Osteoblast (primary cell): ENCODE measurements around the gene PABPC1L. TPM values are rescaled to one million over a fixed set of nuclear protein-coding genes. Genes with fewer than 3 reads are reported as not detected.

ENCODE experiments used
- DNase-seq: peaks from one replicate; pipeline ENCODE4 v3.0.0; 2011; ENCODE audit warnings: low spot score, mixed read lengths; ENCODE audit not compliant: insufficient read length; ENCODE audit errors: missing footprints
- H2AFZ ChIP-seq: 2 replicates; pipeline ENCODE4 v1.6.0; 2011; ENCODE audit warnings: mild to moderate bottlenecking, low read length
- H3K27ac ChIP-seq: 2 replicates; pipeline ENCODE4 v1.5.1; 2011; ENCODE audit warnings: mild to moderate bottlenecking, low read depth, low read length, moderate library complexity
- H3K27me3 ChIP-seq: 2 replicates; pipeline ENCODE4 v1.6.0; 2012; ENCODE audit warnings: mild to moderate bottlenecking, control low read depth, inconsistent platforms, low read length, moderate library complexity; ENCODE audit not compliant: insufficient read depth
- H3K36me3 ChIP-seq: 2 replicates; pipeline ENCODE4 v1.5.1; 2011; ENCODE audit warnings: mild to moderate bottlenecking, low read length, control low read depth, moderate library complexity; ENCODE audit not compliant: insufficient read depth
- H3K4me1 ChIP-seq: 2 replicates; pipeline ENCODE4 v1.5.1; 2011; ENCODE audit warnings: mild to moderate bottlenecking, low read length, control low read depth, moderate library complexity; ENCODE audit not compliant: insufficient read depth
- H3K4me2 ChIP-seq: 2 replicates; pipeline ENCODE4 v1.6.0; 2011; ENCODE audit warnings: mild to moderate bottlenecking, low read length; ENCODE audit not compliant: insufficient read depth
- H3K4me3 ChIP-seq: fragments of 200-600 bp; sonication (generic); 3 replicates; pipeline ENCODE4 v1.5.1; 2012; ENCODE audit warnings: mild to moderate bottlenecking, low read length, inconsistent platforms; ENCODE audit not compliant: insufficient read depth
- H3K79me2 ChIP-seq: 2 replicates; pipeline ENCODE4 v1.6.0; 2012; ENCODE audit warnings: mild to moderate bottlenecking, low read length, control low read depth, inconsistent platforms; ENCODE audit not compliant: insufficient read depth
- H3K9me3 ChIP-seq: 2 replicates; pipeline ENCODE4 v1.5.1; 2011; ENCODE audit warnings: low read depth, low read length, control low read depth
- H4K20me1 ChIP-seq: 2 replicates; pipeline ENCODE4 v1.6.0; 2012; ENCODE audit warnings: mild to moderate bottlenecking, low read length, control low read depth; ENCODE audit not compliant: insufficient read depth
- total RNA-seq: library from RNA; depleted of rRNA; stranded (reverse); fragments of >200 nt; gene quantifications from 2 replicates; pipeline ENCODE4 v1.2.3, GENCODE V29; 2012
- TF ChIP-seq, protein P1 (sequence below): IDR thresholded peaks from 2 replicates; pipeline ENCODE4 v1.5.1; 2011; ENCODE audit warnings: mild to moderate bottlenecking, low read depth, low read length, moderate library complexity; ENCODE audit errors: extremely low read depth

PABPC1L gene
- total RNA-seq, 1 donor = 15.6 TPM

DNA sequence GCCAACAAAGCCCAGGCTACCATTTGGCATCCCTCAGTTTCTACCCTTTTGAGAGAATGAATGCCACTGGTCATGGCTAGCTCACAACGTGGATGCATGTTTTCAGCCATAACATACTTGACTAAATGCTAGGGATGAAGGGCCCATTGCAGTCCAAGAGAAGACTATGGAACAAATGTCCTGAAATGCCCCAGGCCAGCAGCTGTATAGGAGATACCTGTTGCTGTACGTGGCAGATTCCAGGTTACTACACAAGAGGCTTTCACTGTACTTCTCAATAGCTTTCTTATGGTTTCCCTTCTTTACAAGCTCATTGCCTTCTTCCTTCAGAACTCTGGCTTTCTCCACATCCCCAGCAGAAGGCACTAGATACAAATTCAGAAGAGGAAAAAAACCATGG, 38.7 kb downstream of the PABPC1L start:
- TF ChIP-seq, protein P1, sequence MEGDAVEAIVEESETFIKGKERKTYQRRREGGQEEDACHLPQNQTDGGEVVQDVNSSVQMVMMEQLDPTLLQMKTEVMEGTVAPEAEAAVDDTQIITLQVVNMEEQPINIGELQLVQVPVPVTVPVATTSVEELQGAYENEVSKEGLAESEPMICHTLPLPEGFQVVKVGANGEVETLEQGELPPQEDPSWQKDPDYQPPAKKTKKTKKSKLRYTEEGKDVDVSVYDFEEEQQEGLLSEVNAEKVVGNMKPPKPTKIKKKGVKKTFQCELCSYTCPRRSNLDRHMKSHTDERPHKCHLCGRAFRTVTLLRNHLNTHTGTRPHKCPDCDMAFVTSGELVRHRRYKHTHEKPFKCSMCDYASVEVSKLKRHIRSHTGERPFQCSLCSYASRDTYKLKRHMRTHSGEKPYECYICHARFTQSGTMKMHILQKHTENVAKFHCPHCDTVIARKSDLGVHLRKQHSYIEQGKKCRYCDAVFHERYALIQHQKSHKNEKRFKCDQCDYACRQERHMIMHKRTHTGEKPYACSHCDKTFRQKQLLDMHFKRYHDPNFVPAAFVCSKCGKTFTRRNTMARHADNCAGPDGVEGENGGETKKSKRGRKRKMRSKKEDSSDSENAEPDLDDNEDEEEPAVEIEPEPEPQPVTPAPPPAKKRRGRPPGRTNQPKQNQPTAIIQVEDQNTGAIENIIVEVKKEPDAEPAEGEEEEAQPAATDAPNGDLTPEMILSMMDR = no peak
- DNase-seq = no peak
- Histone ChIP-seq H3K4me2 (no peak overlapping the region), H2AFZ (no peak overlapping the region), H3K4me3 (no peak overlapping the region), H3K4me1 (no peaks in the 10 kb centered on the region), H3K9me3 (no peaks in the 10 kb centered on the region), H3K79me2 (peaks cover 26% of the 10 kb centered on the region), H3K36me3 (peaks cover 97% of the 10 kb centered on the region), H4K20me1 (peaks cover 7% of the 10 kb centered on the region), H3K27ac (no peak overlapping the region), H3K27me3 (no peaks in the 10 kb centered on the region)

DNA sequence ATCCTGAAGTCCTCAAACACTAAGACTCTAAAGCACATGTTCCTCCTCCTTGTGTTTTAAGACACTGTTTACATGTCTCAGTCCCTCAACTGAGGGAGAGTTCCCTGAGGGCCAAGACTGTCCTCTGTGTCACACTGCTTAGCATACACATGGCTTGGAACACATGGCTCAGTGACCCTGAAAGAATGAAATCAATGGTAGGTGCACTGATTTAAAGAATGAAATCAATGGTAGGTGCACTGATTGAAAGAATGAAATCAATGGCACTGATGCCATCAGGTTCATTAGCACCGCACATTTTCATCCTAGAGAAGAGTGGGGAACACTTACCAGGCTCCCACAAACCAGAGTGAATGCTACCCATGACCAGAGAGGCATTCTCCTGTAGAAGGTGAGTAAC, 40.5 kb downstream of the PABPC1L start:
- H3K4me3 ChIP-seq = no peak overlapping the region
- no peaks in the 10 kb centered on the region for H3K27me3 ChIP-seq
- no peak overlapping the region for H3K27ac ChIP-seq
- H4K20me1 ChIP-seq = peaks cover 7% of the 10 kb centered on the region
- no peak overlapping the region for H2AFZ ChIP-seq
- DNase-seq = no peak
- H3K36me3 ChIP-seq = peaks cover 98% of the 10 kb centered on the region
- H3K9me3 ChIP-seq = no peaks in the 10 kb centered on the region
- no peak overlapping the region for H3K4me2 ChIP-seq
- TF ChIP-seq, protein P1 = no peak
- peaks cover 42% of the 10 kb centered on the region for H3K79me2 ChIP-seq
- no peaks in the 10 kb centered on the region for H3K4me1 ChIP-seq

DNA sequence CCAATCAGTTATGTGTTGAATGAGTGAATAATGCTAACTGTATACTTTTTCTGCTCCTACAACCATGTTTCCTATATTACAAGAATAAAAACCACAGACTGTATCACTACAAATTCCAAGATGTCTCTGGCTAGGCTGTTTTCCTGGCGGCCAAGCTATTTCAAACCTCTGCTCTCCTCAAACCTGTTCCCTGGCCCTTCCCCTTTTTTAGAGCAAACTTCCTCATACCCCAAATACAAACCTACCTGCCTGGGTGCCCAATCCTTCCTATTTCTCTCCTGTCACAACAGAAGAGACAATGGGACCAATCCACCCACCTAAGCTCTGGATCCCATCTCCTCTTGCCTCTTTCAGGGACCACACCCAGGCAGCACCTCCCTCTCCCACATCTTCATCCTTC, 42.9 kb downstream of the PABPC1L start:
- H2AFZ ChIP-seq = no peak overlapping the region
- peaks cover 9% of the 10 kb centered on the region for H4K20me1 ChIP-seq
- no peak overlapping the region for H3K27ac ChIP-seq
- no peak for DNase-seq
- H3K9me3 ChIP-seq = no peaks in the 10 kb centered on the region
- peaks cover 88% of the 10 kb centered on the region for H3K36me3 ChIP-seq
- TF ChIP-seq, protein P1 = no peak
- H3K4me2 ChIP-seq = no peak overlapping the region
- no peaks in the 10 kb centered on the region for H3K4me1 ChIP-seq
- H3K4me3 ChIP-seq = no peak overlapping the region
- H3K79me2 ChIP-seq = peaks cover 60% of the 10 kb centered on the region
- no peaks in the 10 kb centered on the region for H3K27me3 ChIP-seq

DNA sequence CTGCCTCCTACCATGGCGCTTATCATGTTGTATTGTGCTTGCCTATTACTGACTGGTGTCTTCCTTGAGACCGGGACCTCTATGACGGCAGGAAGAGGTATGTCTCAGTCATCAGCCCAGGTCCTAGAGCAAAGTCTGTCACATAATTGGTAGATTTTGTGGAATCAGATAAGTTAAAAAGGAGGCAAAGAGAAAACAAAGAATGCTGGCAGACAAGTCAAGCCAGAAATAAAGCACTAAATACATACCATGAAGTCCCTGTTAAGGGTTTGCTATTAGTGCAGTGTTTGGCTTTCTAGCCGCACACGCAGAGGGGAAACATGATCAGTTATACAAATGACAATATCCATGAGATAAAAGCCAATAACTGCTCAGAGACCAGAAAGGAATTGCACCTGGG, 44.4 kb downstream of the PABPC1L start:
- Histone ChIP-seq H3K27ac (no peak overlapping the region), H2AFZ (no peak overlapping the region), H3K27me3 (no peaks in the 10 kb centered on the region), H3K36me3 (peaks cover 84% of the 10 kb centered on the region), H3K4me1 (peaks cover 12% of the 10 kb centered on the region), H3K9me3 (no peaks in the 10 kb centered on the region), H3K4me3 (no peak overlapping the region), H3K4me2 (no peak overlapping the region), H4K20me1 (peaks cover 21% of the 10 kb centered on the region), H3K79me2 (peaks cover 75% of the 10 kb centered on the region)
- TF ChIP-seq, protein P1 = no peak
- no peak for DNase-seq
